GM12878 (cell line): Measurements from ENCODE around the gene PDGFD. TPM values are rescaled to one million over a fixed set of nuclear protein-coding genes. Genes with fewer than 3 reads are reported as not detected.
A peak's percentile ranks its signal among the peaks of the same experiment; 100 is the strongest.

ENCODE experiments used
- ATAC-seq: fragments of 200-7000 bp; cut with Tn5 transposase; 3 replicates; pipeline ENCODE4 v1.9.1; 2020; ENCODE audit warnings: mild to moderate bottlenecking, moderate library complexity
- BruUV-seq: library from RNA; stranded (reverse); fragments of 400-500 nt; replicated peaks from 2 replicates; lab custom pipeline; 2021; lab: Mats Ljungman, UMichigan
- CTCF ChIA-PET: fragments of 300-600 bp; sonication (Branson Sonifier 250); formaldehyde crosslinking; extraction: SDS; loops from one replicate; lab custom pipeline; 2021; ENCODE audit warnings: inconsistent platforms; lab: Yijun Ruan, JAX
- POLR2A ChIA-PET: fragments of 350-600 bp; formaldehyde crosslinking; extraction: SDS; loops from one replicate; lab custom pipeline; 2021; ENCODE audit warnings: inconsistent platforms; lab: Charles Lee
- RAD21 ChIA-PET: fragments of 300-600 bp; sonication (Branson Sonifier 250); formaldehyde crosslinking; loops from one replicate; lab custom pipeline; 2023; ENCODE audit warnings: antibody characterized with exemption; ENCODE audit not compliant: unreplicated experiment; lab: Charles Lee
- SMC1A ChIA-PET: fragments of 300-600 bp; sonication (Branson Sonifier 250); formaldehyde crosslinking; loops from one replicate; lab custom pipeline; 2023; ENCODE audit not compliant: unreplicated experiment, uncharacterized antibody; lab: Charles Lee
- DNase-seq: peaks from one replicate; pipeline ENCODE4 v3.0.0-alpha.2; 2011; ENCODE audit warnings: low read depth, low spot score
- FAIRE-seq: peaks from 3 replicates; lab custom pipeline; 2011; peaks lifted over from hg19 to GRCh38; lab: Jason Lieb, UNC
- H2AFZ ChIP-seq: 2 replicates; pipeline ENCODE4 v1.6.0; 2011; ENCODE audit warnings: low read depth, low read length, control low read depth; ENCODE audit not compliant: control insufficient read depth
- H3K27ac ChIP-seq: 2 replicates; pipeline ENCODE4 v1.5.1; 2011; ENCODE audit warnings: control low read depth; ENCODE audit not compliant: control insufficient read depth, insufficient read depth
- H3K27me3 ChIP-seq, 2 experiments: replicated peaks in 1 of 2; 2 replicates each; pipeline versions ENCODE4 v1.6.0 to v1.6.1; 2011; ENCODE audit warnings: low read length in 1 of 2; ENCODE audit not compliant: control insufficient read depth in 2 of 2, insufficient read depth in 2 of 2
- H3K36me3 ChIP-seq, 2 experiments: 2 replicates each; pipeline ENCODE4 v1.5.1; 2011; ENCODE audit warnings: low read length in 1 of 2; ENCODE audit not compliant: control insufficient read depth in 2 of 2, insufficient read depth in 2 of 2
- H3K4me1 ChIP-seq: 2 replicates; pipeline ENCODE4 v1.6.1; 2011; ENCODE audit warnings: mild to moderate bottlenecking, low read length, moderate library complexity, mixed read lengths; ENCODE audit not compliant: control insufficient read depth, insufficient read depth
- H3K4me2 ChIP-seq: 2 replicates; pipeline ENCODE4 v1.6.0; 2011; ENCODE audit warnings: control low read depth; ENCODE audit not compliant: control insufficient read depth, insufficient read depth
- H3K4me3 ChIP-seq: fragments of 200-600 bp; sonication (generic); 2 replicates; pipeline ENCODE4 v1.5.1; 2016
- H3K79me2 ChIP-seq: 2 replicates; pipeline ENCODE4 v1.6.0; 2011; ENCODE audit warnings: low read length; ENCODE audit not compliant: control insufficient read depth, insufficient read depth
- H3K9ac ChIP-seq: 2 replicates; pipeline ENCODE4 v1.8.0; 2011; ENCODE audit warnings: low read length, control low read depth, mixed read lengths; ENCODE audit not compliant: control insufficient read depth, insufficient read depth
- H3K9me3 ChIP-seq: replicated peaks from 3 replicates; pipeline ENCODE4 v1.5.1; 2011; ENCODE audit warnings: mild to moderate bottlenecking, low read length; ENCODE audit not compliant: control insufficient read depth, insufficient read depth
- H4K20me1 ChIP-seq: 2 replicates; pipeline ENCODE4 v1.6.0; 2011; ENCODE audit not compliant: control insufficient read depth, insufficient read depth
- BACH1 ChIP-seq: fragments of 450-650 bp; IDR thresholded peaks from 2 replicates; pipeline ENCODE4 v1.6.1; 2017; ENCODE audit warnings: mild to moderate bottlenecking, borderline replicate concordance
- CREM ChIP-seq: IDR thresholded peaks from 2 replicates; pipeline ENCODE4 v1.6.1; 2014; ENCODE audit warnings: antibody characterized with exemption, low read depth
- EED ChIP-seq: sonication (generic); IDR thresholded peaks from 2 replicates; pipeline ENCODE4 v1.6.1; 2016; ENCODE audit warnings: antibody characterized with exemption, low read depth
- HCFC1 ChIP-seq: fragments of 150-350 bp; IDR thresholded peaks from 2 replicates; pipeline ENCODE4 v1.6.1; 2014; ENCODE audit warnings: low read length
- RELA ChIP-seq: fragments of 450-650 bp; IDR thresholded peaks from 2 replicates; pipeline ENCODE4 v1.8.0; 2014; ENCODE audit warnings: borderline replicate concordance; ENCODE audit not compliant: partially characterized antibody
- SPI1 ChIP-seq: IDR thresholded peaks from 2 replicates; pipeline ENCODE4 v1.6.1; 2011; ENCODE audit warnings: low read depth, mild to moderate bottlenecking, low read length, moderate library complexity, borderline replicate concordance; ENCODE audit not compliant: insufficient read depth
- STAT1 ChIP-seq: fragments of 450-650 bp; conservative IDR thresholded peaks from 2 replicates; pipeline ENCODE4 v1.6.1; 2014; ENCODE audit warnings: antibody characterized with exemption, mild to moderate bottlenecking
- STAT3 ChIP-seq: IDR thresholded peaks from 2 replicates; pipeline ENCODE4 v1.6.1; 2011; ENCODE audit warnings: low read depth, low read length, improper control_type of control experiment
- ZBTB11 ChIP-seq: fragments of 450-650 bp; formaldehyde crosslinking; IDR thresholded peaks from 2 replicates; pipeline ENCODE4 v1.5.0; 2022; ENCODE audit warnings: mild to moderate bottlenecking, missing genetic modification characterization
- WGBS: methylation state at CpG from one replicate; pipeline ENCODE4 v1.1.6; 2016; ENCODE audit warnings: low lambda C conversion rate; ENCODE audit not compliant: insufficient replicate concordance, insufficient coverage; ENCODE audit errors: missing lambda C conversion rate; 5-methylcytosine and 5-hydroxymethylcytosine counted together
- in situ Hi-C: fragments of 300-500 bp; cut with MboI; formaldehyde crosslinking; loops from 9 replicates; pipeline ENCODE4 v1.14.3; 2018; ENCODE audit warnings: mixed read lengths
- intact Hi-C: fragments of 100-400 bp; cut with micrococcal nuclease; formaldehyde crosslinking; loops from one replicate; pipeline ENCODE4 v1.14.2; 2022; ENCODE audit not compliant: unreplicated experiment
- polyA plus RNA-seq, 11 experiments: library from polyadenylated mRNA; depleted of rRNA in 4 of 11; unstranded in 6 of 11; stranded (reverse) in 5 of 11; fragments of >200 nt; fragmentation: Nextera tagmentation in 4 of 11; fragmentation: Illumina TruSeq in 1 of 11; extraction: Ambion mirVana in 4 of 11; extraction: Trizol in 1 of 11; gene quantifications; 1 replicate in 1 of 11; 2 replicates in 10 of 11; pipeline versions ENCODE4 v1.2.1 to v1.2.3, GENCODE V29; 2011 to 2016; ENCODE audit warnings: inconsistent platforms in 2 of 11, missing spikeins in 2 of 11, low read depth in 1 of 11
- total RNA-seq, 4 experiments: library from RNA; depleted of rRNA in 3 of 4; stranded (reverse); fragments of >200 nt in 3 of 4; fragmentation: Illumina TruSeq in 1 of 4; extraction: Trizol in 1 of 4; gene quantifications; 2 replicates each; pipeline versions ENCODE4 v1.2.1 to v1.2.3, GENCODE V29; 2013 to 2021
- TF ChIP-seq, protein P1 (sequence below): fragments of 450-650 bp; IDR thresholded peaks from 2 replicates; pipeline ENCODE4 v1.6.1; 2017; ENCODE audit warnings: borderline replicate concordance
- TF ChIP-seq, protein P2 (sequence below): IDR thresholded peaks from 2 replicates; pipeline ENCODE4 v1.6.1; 2011; ENCODE audit warnings: mild to moderate bottlenecking, low read depth, low read length, moderate library complexity; ENCODE audit not compliant: insufficient replicate concordance

PDGFD gene
- total and polyA plus RNA-seq, 10 of the 15 experiments (the other 5 are each of a cell fraction or from before 2014, with no cell fraction given), result 0.05 to 0.13 TPM; not detected in 8

GRCh38 chr11:104073950-104074705, 89.8 kb downstream of the PDGFD start:
- ATAC-seq, result peak; percentile 85
- H3K79me2 ChIP-seq, result no peaks in the 10 kb centered on the region
- FAIRE-seq, result no peak
- H3K9me3 ChIP-seq, result no peaks in the 10 kb centered on the region
- POLR2A ChIA-PET, result no interaction called here
- H3K27ac ChIP-seq, result no peak overlapping the region
- H2AFZ ChIP-seq, result no peak overlapping the region
- CTCF ChIA-PET, result no interaction called here
- H3K4me3 ChIP-seq, result no peak overlapping the region
- H3K4me2 ChIP-seq, result no peak overlapping the region
- no TSS peak for BruUV-seq
- intact Hi-C loops, result no loop called here
- H3K27me3 ChIP-seq, result no peaks in the 10 kb centered on the region; a peak in 1 of 4 replicates
- no peak overlapping the region for H3K9ac ChIP-seq
- DNase-seq, result peak; percentile 19
- H3K4me1 ChIP-seq, result no peaks in the 10 kb centered on the region
- no peaks in the 10 kb centered on the region for H4K20me1 ChIP-seq
- SMC1A ChIA-PET, result interaction anchor here (0.6 kb wide), 1 partner anchor 95 kb away, joined by 3 read pairs; no protein-coding TSS in a partner anchor
- in situ Hi-C loops, result no loop called here
- WGBS, result 1% methylated on average over 3 of the region's 3 CpGs
- RAD21 ChIA-PET, result no interaction called here
- TF ChIP-seq SPI1 (peak; percentile 63; the same call in 1 of the 2 replicates), BACH1 (no peak), EED (no peak)
- TF ChIP-seq, protein P1, sequence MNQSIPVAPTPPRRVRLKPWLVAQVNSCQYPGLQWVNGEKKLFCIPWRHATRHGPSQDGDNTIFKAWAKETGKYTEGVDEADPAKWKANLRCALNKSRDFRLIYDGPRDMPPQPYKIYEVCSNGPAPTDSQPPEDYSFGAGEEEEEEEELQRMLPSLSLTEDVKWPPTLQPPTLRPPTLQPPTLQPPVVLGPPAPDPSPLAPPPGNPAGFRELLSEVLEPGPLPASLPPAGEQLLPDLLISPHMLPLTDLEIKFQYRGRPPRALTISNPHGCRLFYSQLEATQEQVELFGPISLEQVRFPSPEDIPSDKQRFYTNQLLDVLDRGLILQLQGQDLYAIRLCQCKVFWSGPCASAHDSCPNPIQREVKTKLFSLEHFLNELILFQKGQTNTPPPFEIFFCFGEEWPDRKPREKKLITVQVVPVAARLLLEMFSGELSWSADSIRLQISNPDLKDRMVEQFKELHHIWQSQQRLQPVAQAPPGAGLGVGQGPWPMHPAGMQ, result no peak
- no peaks in the 10 kb centered on the region for H3K36me3 ChIP-seq

GRCh38 chr11:104067534-104067933, 96.4 kb downstream of the PDGFD start:
- ChIA-PET SMC1A (no interaction called here), POLR2A (no interaction called here), CTCF (no interaction called here), RAD21 (no interaction called here)
- Histone ChIP-seq H3K9me3 (no peaks in the 10 kb centered on the region; the same call in 2 of the 3 replicates), H3K27ac (no peak overlapping the region), H4K20me1 (no peaks in the 10 kb centered on the region), H2AFZ (no peak overlapping the region), H3K4me1 (no peaks in the 10 kb centered on the region), H3K79me2 (no peaks in the 10 kb centered on the region), H3K4me2 (no peak overlapping the region), H3K4me3 (no peak overlapping the region), H3K9ac (no peak overlapping the region), H3K27me3 (no peaks in the 10 kb centered on the region), H3K36me3 (no peaks in the 10 kb centered on the region)
- FAIRE-seq, result no peak
- DNase-seq, result no peak
- BruUV-seq, result no TSS peak
- 29% methylated on average over 1 of the region's 1 CpG for WGBS
- in situ Hi-C loops (no loop called here), intact Hi-C loops (no loop called here)
- no peak for ATAC-seq
- TF ChIP-seq ZBTB11 (CRISPR knock-in tag) (no peak), HCFC1 (no peak), RELA (no peak), STAT1 (no peak), CREM (no peak), STAT3 (no peak)
- TF ChIP-seq, protein P2, sequence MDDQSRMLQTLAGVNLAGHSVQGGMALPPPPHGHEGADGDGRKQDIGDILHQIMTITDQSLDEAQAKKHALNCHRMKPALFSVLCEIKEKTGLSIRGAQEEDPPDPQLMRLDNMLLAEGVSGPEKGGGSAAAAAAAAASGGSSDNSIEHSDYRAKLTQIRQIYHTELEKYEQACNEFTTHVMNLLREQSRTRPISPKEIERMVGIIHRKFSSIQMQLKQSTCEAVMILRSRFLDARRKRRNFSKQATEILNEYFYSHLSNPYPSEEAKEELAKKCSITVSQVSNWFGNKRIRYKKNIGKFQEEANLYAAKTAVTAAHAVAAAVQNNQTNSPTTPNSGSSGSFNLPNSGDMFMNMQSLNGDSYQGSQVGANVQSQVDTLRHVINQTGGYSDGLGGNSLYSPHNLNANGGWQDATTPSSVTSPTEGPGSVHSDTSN, result no peak
